SK-N-SH (cell line): ENCODE results near the gene CDH4.

Experiments used
- CTCF ChIP-seq: fragments of 200-600 bp; sonication (generic); IDR thresholded peaks from 2 replicates; pipeline ENCODE4 v1.6.1; 2017; ENCODE audit warnings: antibody characterized with exemption, mild to moderate bottlenecking, moderate library complexity
- ELF1 ChIP-seq: IDR thresholded peaks from 2 replicates; pipeline ENCODE4 v1.4.0; 2012
- EP300 ChIP-seq, 2 experiments: IDR thresholded peaks; 2 replicates each; pipeline versions ENCODE4 v1.4.0 to v1.6.1; 2012; ENCODE audit warnings: borderline replicate concordance in 1 of 2, low read depth in 1 of 2, low read length in 1 of 2
- GABPA ChIP-seq: IDR thresholded peaks from 2 replicates; pipeline ENCODE4 v1.4.0; 2012; ENCODE audit warnings: low read depth, mild to moderate bottlenecking
- GATA2 ChIP-seq: sonication (generic); formaldehyde crosslinking; IDR thresholded peaks from 2 replicates; pipeline ENCODE4 v1.5.0; 2020; ENCODE audit warnings: mild to moderate bottlenecking, missing genetic modification reagents
- MAX ChIP-seq: IDR thresholded peaks from 2 replicates; pipeline ENCODE4 v1.4.0; 2012; ENCODE audit warnings: low read depth
- RAD21 ChIP-seq: IDR thresholded peaks from 2 replicates; pipeline ENCODE4 v1.6.1; 2012; ENCODE audit warnings: mild to moderate bottlenecking, low read length
- REST ChIP-seq: IDR thresholded peaks from 2 replicates; pipeline ENCODE4 v1.6.1; 2012; ENCODE audit warnings: mild to moderate bottlenecking, low read depth, low read length, moderate library complexity
- TCF12 ChIP-seq: IDR thresholded peaks from 2 replicates; pipeline ENCODE4 v1.4.0; 2012
- YY1 ChIP-seq: IDR thresholded peaks from 2 replicates; pipeline ENCODE4 v1.4.0; 2012; ENCODE audit warnings: low read depth, mild to moderate bottlenecking

GRCh38 chr20:61650912-61651733 is 399.1 kb downstream of the CDH4 start:
- TF ChIP-seq GATA2 (CRISPR knock-in tag) (no peak), YY1 (no peak), CTCF (no peak), REST (no peak), EP300 (IDR thresholded peaks at IDR 0.05; ENCODE audit: borderline replicate concordance in 1 of 2, low read depth in 1 of 2, low read length in 1 of 2) (no peak), TCF12 (no peak), RAD21 (no peak), GABPA (no peak), ELF1 (no peak), MAX (no peak)
